HEK293 (cell line): ENCODE results near the gene WBP2NL.

Experiments
- ZNF24 ChIP-seq: fragments of 450-650 bp; formaldehyde crosslinking; IDR thresholded peaks from 2 replicates; pipeline ENCODE4 v1.5.1; 2016; ENCODE audit warnings: missing biosample characterization, missing genetic modification characterization
- TF ChIP-seq, protein P1 (sequence below): fragments of 450-650 bp; formaldehyde crosslinking; IDR thresholded peaks from 2 replicates; pipeline ENCODE4 v1.5.1; 2017; ENCODE audit warnings: missing biosample characterization, missing genetic modification characterization

DNA sequence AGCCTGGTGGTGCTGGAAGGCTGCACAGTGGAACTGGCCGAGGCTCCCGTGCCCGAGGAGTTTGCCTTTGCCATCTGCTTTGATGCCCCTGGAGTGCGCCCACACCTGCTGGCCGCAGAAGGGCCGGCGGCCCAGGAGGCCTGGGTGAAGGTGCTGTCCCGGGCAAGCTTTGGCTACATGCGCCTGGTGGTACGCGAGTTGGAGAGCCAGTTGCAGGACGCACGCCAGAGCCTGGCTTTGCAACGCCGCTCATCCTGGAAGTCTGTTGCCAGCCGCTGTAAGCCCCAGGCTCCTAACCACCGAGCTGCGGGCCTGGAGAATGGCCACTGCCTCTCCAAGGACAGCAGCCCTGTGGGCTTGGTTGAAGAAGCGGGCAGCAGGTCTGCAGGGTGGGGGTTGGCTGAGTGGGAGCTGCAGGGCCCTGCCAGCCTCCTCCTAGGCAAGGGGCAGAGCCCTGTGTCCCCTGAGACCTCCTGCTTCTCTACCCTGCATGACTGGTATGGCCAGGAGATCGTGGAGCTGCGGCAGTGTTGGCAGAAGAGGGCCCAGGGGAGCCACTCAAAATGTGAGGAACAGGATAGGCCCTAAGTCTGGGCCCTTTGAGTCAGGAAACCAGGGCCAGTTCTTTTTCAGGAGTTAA is 79.0 kb downstream of the WBP2NL start:
- no peak for TF ChIP-seq ZNF24
- TF ChIP-seq, protein P1, sequence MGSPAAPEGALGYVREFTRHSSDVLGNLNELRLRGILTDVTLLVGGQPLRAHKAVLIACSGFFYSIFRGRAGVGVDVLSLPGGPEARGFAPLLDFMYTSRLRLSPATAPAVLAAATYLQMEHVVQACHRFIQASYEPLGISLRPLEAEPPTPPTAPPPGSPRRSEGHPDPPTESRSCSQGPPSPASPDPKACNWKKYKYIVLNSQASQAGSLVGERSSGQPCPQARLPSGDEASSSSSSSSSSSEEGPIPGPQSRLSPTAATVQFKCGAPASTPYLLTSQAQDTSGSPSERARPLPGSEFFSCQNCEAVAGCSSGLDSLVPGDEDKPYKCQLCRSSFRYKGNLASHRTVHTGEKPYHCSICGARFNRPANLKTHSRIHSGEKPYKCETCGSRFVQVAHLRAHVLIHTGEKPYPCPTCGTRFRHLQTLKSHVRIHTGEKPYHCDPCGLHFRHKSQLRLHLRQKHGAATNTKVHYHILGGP (tag by site-specific recombination), result no peak
